Astrocyte of the spinal cord (primary cell): Measurements from ENCODE around the gene CDC34.
"Not testable (repeated sequence)": the region's sequence is repeated elsewhere in the genome, so short reads cannot be mapped to it uniquely, and the experiment has no call there.

ENCODE experiments used
- DNase-seq: peaks from one replicate; pipeline ENCODE4 v3.0.0; 2011; ENCODE audit warnings: low read depth, low spot score
- H3K4me3 ChIP-seq: 2 replicates; pipeline ENCODE4 v1.5.1; 2011; ENCODE audit warnings: low read depth, mild to moderate bottlenecking, low read length, moderate library complexity
- CTCF ChIP-seq: IDR thresholded peaks from 2 replicates; pipeline ENCODE4 v1.5.1; 2012; ENCODE audit warnings: low read depth, mild to moderate bottlenecking, low read length, inconsistent platforms
- in situ Hi-C: cut with HindIII; loops from 2 replicates; pipeline ENCODE4 v1.10.0; 2017; ENCODE audit warnings: low sequenced_read_pairs

The CDC34 gene

DNA sequence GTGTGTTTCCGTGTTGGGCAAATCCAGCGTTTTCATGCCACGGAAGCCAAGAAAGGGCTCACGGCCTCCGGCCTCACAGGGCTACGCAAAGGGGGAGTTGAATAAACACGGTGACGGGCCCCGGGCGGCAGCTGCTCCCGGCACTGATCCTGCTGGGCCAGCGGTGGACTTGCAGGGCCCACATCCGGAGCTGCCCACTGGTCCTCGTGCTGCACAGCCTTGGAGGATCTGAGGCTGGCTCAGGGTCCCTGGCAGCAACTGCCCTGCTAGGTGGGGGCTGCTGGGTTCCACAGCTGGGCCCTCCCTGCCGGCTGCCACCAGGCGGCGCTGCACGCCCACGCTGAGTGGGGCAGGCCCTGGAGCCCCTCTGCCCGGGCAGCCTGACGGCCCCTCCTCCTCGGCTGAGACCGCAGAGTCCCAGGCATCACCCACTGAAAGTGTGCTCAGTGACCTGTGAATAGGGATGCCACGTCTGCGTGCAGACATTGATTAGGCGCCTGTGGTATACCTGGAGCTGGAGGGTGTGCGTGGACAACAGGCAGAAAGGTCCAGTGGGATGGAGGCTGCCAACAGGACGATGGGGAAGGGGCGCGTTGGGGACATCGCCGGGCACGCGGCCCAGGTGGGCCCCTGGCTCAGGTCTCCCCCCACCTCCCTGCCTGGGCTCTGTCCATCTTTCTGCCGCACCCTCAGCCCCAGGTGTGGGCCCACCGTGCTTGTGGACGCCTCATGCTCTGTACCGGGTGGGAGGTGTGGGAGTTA lies 52.9 kb downstream of the CDC34 start:
- H3K4me3 ChIP-seq = no peak overlapping the region
- peak; percentile 96 for TF ChIP-seq CTCF
- peak; percentile 47 for DNase-seq
- in situ Hi-C loops = no loop called here

DNA sequence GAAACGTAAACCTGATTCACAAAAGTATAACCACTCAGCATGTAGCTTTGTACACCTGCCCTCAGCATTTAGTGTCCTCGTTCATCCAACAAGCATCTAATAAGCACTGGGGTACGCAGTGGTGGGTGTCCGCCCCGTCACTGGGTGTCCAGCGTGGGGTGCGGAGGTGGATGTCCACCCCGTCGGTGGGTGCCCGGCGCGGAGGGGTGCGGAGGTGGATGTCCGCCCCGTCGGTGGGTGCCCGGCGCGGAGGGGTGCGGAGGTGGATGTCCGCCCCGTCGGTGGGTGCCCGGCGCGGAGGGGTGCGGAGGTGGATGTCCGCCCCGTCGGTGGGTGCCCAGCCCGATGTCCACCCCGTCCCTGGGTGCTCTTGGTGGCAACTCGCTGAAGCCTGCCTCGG lies 53.6 kb downstream of the CDC34 start:
- H3K4me3 ChIP-seq, in situ Hi-C loops, DNase-seq: not testable (repeated sequence)

GRCh38 chr19:585551-586110 lies 54.1 kb downstream of the CDC34 start:
- DNase-seq = no peak
- TF ChIP-seq CTCF = no peak
- in situ Hi-C loops = no loop called here
- H3K4me3 ChIP-seq = no peak overlapping the region

GRCh38 chr19:588093-588740 lies 56.7 kb downstream of the CDC34 start:
- in situ Hi-C loops = no loop called here
- TF ChIP-seq CTCF = peak; percentile 82
- H3K4me3 ChIP-seq = no peak overlapping the region
- DNase-seq = peak; percentile 83

GRCh38 chr19:588741-589692 lies 57.5 kb downstream of the CDC34 start:
- in situ Hi-C loops = no loop called here
- DNase-seq = no peak
- TF ChIP-seq CTCF = no peak
- H3K4me3 ChIP-seq = no peak overlapping the region

DNA sequence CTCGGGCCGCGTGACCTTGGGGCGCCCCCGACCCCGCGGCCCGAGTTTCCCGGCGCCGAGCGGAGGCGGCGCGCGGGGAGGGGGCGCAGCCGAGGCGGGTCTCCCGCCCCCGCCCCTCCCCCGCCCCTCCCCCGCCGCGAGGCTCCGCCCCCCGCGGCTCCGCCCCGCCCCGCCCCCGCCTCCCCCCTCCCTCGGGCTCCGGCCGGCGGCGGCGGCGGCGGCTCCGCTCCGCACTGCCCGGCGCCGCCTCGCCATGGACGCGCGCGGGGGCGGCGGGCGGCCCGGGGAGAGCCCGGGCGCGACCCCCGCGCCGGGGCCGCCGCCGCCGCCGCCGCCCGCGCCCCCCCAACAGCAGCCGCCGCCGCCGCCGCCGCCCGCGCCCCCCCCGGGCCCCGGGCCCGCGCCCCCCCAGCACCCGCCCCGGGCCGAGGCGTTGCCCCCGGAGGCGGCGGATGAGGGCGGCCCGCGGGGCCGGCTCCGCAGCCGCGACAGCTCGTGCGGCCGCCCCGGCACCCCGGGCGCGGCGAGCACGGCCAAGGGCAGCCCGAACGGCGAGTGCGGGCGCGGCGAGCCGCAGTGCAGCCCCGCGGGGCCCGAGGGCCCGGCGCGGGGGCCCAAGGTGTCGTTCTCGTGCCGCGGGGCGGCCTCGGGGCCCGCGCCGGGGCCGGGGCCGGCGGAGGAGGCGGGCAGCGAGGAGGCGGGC lies 58.3 kb downstream of the CDC34 start, which contains the start of gene HCN2:
TSS of gene HCN2 (plus strand) at position 189 of the 703 bp plus-strand sequence. CDS start at position 254, 65 bp downstream.
- DNase-seq = no peak
- in situ Hi-C loops = no loop called here
- no peak for TF ChIP-seq CTCF
- peak within 1 kb of the TSS; percentile 23 for H3K4me3 ChIP-seq
